Occipital lobe (tissue), 2 donors: ENCODE measurements around the gene PRR23A. TPM values are rescaled to one million over a fixed set of nuclear protein-coding genes. Genes with fewer than 3 reads are reported as not detected.

ENCODE experiments used
- DNase-seq: peaks from one replicate; lab custom pipeline; 2025; lab: John Stamatoyannopoulos, UW
- total RNA-seq: library from RNA; depleted of rRNA; stranded (reverse); fragments of >200 nt; gene quantifications from one replicate; pipeline ENCODE4 v1.2.3, GENCODE V29; 2014

Gene PRR23A
- total RNA-seq, 1 donor from 2014 or later: not detected

DNA sequence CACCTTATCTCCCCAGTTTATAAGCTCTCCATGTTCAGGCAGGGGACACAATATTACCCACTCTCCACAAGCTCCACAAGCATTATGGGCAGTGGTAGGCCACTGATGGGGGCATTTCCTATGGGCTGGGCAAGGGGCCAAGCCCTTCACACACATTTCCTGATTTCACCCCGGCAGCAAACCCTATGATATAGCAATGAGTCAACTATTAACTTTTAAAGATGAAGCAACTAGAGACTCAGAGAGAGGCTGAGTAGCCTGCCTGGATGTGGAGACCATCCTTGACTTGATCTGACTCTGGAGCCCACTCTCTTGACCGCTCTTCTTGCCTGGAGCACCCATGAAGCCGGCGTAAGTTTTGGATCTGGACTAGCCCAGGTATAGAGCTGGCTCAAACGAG, 31.6 kb downstream of the PRR23A start:
- no peak for DNase-seq

GRCh38 chr3:138972941-138973340, 33.1 kb downstream of the PRR23A start:
- no peak for DNase-seq

DNA sequence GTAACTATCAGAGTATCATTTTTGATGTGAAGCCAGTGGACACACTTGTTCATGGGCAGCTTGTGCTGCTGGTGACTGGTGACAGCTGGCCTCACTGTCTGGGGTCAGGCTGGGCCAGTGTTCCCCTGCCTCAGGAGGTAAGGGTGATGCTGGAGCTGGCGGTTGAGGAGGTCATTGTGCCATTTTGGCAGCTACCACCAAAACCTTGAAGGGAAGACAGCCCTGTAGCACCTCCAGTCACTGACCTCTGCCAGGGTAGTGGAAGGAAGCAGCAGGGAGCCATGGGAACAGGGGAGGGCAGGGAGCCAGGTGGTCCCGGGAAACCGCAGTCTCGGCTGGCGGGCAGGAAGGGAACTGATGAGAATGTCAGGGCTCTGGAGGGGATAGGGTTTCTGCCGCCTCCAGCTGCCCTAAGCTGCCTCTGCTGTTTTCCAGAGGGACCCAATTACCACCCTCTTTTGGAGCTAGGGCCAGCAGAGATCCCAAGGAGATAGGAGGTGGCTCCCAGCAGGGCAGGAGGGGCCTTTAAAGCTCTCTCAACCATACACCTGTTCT, 34.2 kb downstream of the PRR23A start:
- DNase-seq: no peak

GRCh38 chr3:138964923-138965322, 41.1 kb downstream of the PRR23A start:
- DNase-seq: no peak

- no peak for DNase-seq
Observed at GRCh38 chr3:138964264-138964663, 41.8 kb downstream of the PRR23A start.

GRCh38 chr3:138962854-138963560, 43.1 kb downstream of the PRR23A start:
- no peak for DNase-seq

- no peak for DNase-seq
Observed at GRCh38 chr3:138960417-138960852, 45.6 kb downstream of the PRR23A start.

Other genes with a start within 250 kb of the PRR23A start
- gene PIK3CB, start 171.3 kb downstream of the PRR23A start, total RNA-seq: 39.3 TPM
- gene FOXL2, start 59.1 kb downstream of the PRR23A start, total RNA-seq: not detected
- gene FOXL2NB, start 59.1 kb downstream of the PRR23A start, total RNA-seq: 0.16 TPM
- gene PRR23B, start 14.7 kb upstream of the PRR23A start, total RNA-seq: not detected
- gene PRR23C, start 38.6 kb upstream of the PRR23A start, total RNA-seq: not detected